ENCODE measurements around the gene ELOF1. TPM values are rescaled to one million over a fixed set of nuclear protein-coding genes. Genes with fewer than 3 reads are reported as not detected.

Gene ELOF1
- total RNA-seq, 1 donor from 2014 or later: 49.2 TPM

- peaks cover 19% of the 10 kb centered on the region for H3K4me1 Mint-ChIP-seq (ENCODE audit: unreplicated experiment)
- no peak for TF ChIP-seq CTCF (IDR thresholded peaks at IDR 0.05)
- H3K36me3 Mint-ChIP-seq (ENCODE audit: unreplicated experiment): peaks cover 2% of the 10 kb centered on the region
- H3K27ac Mint-ChIP-seq (ENCODE audit: unreplicated experiment): no peak overlapping the region
- peak overlapping the region; percentile 82 for H3K4me3 Mint-ChIP-seq (ENCODE audit: unreplicated experiment)
- no peaks in the 10 kb centered on the region for H3K9me3 Mint-ChIP-seq (ENCODE audit: unreplicated experiment)
- DNase-seq (ENCODE audit: extremely low spot score, unreplicated experiment): no peak
- H3K27me3 Mint-ChIP-seq (ENCODE audit: unreplicated experiment): no peaks in the 10 kb centered on the region
Measured at GRCh38 chr19:11506967-11507366, 52.1 kb downstream of the ELOF1 start.

- H3K9me3 Mint-ChIP-seq (ENCODE audit: unreplicated experiment): no peaks in the 10 kb centered on the region
- DNase-seq (ENCODE audit: extremely low spot score, unreplicated experiment): no peak
- TF ChIP-seq CTCF (IDR thresholded peaks at IDR 0.05): no peak
- no peaks in the 10 kb centered on the region for H3K27me3 Mint-ChIP-seq (ENCODE audit: unreplicated experiment)
- peak overlapping the region; percentile 82 for H3K4me3 Mint-ChIP-seq (ENCODE audit: unreplicated experiment)
- H3K4me1 Mint-ChIP-seq (ENCODE audit: unreplicated experiment): peaks cover 19% of the 10 kb centered on the region
- H3K36me3 Mint-ChIP-seq (ENCODE audit: unreplicated experiment): peaks cover 4% of the 10 kb centered on the region
- H3K27ac Mint-ChIP-seq (ENCODE audit: unreplicated experiment): peak overlapping the region; percentile 88
Measured at GRCh38 chr19:11506101-11506555, 52.9 kb downstream of the ELOF1 start.

- Mint-ChIP-seq H3K27ac (ENCODE audit: unreplicated experiment) (peak within 1 kb of the TSS; percentile 91), H3K4me1 (ENCODE audit: unreplicated experiment) (peaks cover 19% of the 10 kb centered on the region), H3K4me3 (ENCODE audit: unreplicated experiment) (peak within 1 kb of the TSS; percentile 82), H3K27me3 (ENCODE audit: unreplicated experiment) (no peaks in the 10 kb centered on the region), H3K9me3 (ENCODE audit: unreplicated experiment) (no peaks in the 10 kb centered on the region), H3K36me3 (ENCODE audit: unreplicated experiment) (peaks cover 4% of the 10 kb centered on the region)
- no peak for TF ChIP-seq CTCF (IDR thresholded peaks at IDR 0.05)
- DNase-seq (ENCODE audit: extremely low spot score, unreplicated experiment): peak; percentile 98
Measured at GRCh38 chr19:11505504-11506100, 53.4 kb downstream of the ELOF1 start, which contains the start of gene ZNF653. ZNF653 (minus strand) TSS chr19:11505839; CDS start chr19:11505786, 53 bp downstream.

GRCh38 chr19:11505032-11505503 lies 54.0 kb downstream of the ELOF1 start:
- Mint-ChIP-seq H3K4me3 (ENCODE audit: unreplicated experiment) (peak overlapping the region; percentile 74), H3K4me1 (ENCODE audit: unreplicated experiment) (peaks cover 19% of the 10 kb centered on the region), H3K9me3 (ENCODE audit: unreplicated experiment) (no peaks in the 10 kb centered on the region), H3K27me3 (ENCODE audit: unreplicated experiment) (no peaks in the 10 kb centered on the region), H3K27ac (ENCODE audit: unreplicated experiment) (peak overlapping the region; percentile 91), H3K36me3 (ENCODE audit: unreplicated experiment) (peaks cover 4% of the 10 kb centered on the region)
- peak; percentile 98 for DNase-seq (ENCODE audit: extremely low spot score, unreplicated experiment)
- no peak for TF ChIP-seq CTCF (IDR thresholded peaks at IDR 0.05)

- H3K9me3 Mint-ChIP-seq (ENCODE audit: unreplicated experiment): no peaks in the 10 kb centered on the region
- H3K4me3 Mint-ChIP-seq (ENCODE audit: unreplicated experiment): peak overlapping the region; percentile 74
- H3K27me3 Mint-ChIP-seq (ENCODE audit: unreplicated experiment): no peaks in the 10 kb centered on the region
- DNase-seq (ENCODE audit: extremely low spot score, unreplicated experiment): no peak
- peaks cover 4% of the 10 kb centered on the region for H3K36me3 Mint-ChIP-seq (ENCODE audit: unreplicated experiment)
- TF ChIP-seq CTCF (IDR thresholded peaks at IDR 0.05): no peak
- H3K4me1 Mint-ChIP-seq (ENCODE audit: unreplicated experiment): peaks cover 19% of the 10 kb centered on the region
- peak overlapping the region; percentile 91 for H3K27ac Mint-ChIP-seq (ENCODE audit: unreplicated experiment)
Measured at GRCh38 chr19:11504502-11505031, 54.5 kb downstream of the ELOF1 start.
